KOPT-K1 (cell line): ENCODE results near the gene ADAMTS2.

Experiments
- H3K27ac ChIP-seq: fragments of 200-600 bp; sonication (generic); 2 replicates; pipeline ENCODE4 v1.5.1; 2016; ENCODE audit warnings: antibody characterized with exemption, mild to moderate bottlenecking, low read depth, low read length; ENCODE audit not compliant: poor library complexity, severe bottlenecking
- H3K36me3 ChIP-seq: fragments of 200-600 bp; sonication (generic); 2 replicates; pipeline ENCODE4 v1.5.1; 2017; ENCODE audit warnings: antibody characterized with exemption, mild to moderate bottlenecking, low read length, moderate library complexity; ENCODE audit not compliant: insufficient read depth
- H3K9me3 ChIP-seq: fragments of 200-600 bp; sonication (generic); 2 replicates; pipeline ENCODE4 v1.5.1; 2017; ENCODE audit warnings: antibody characterized with exemption, low read length, mild to moderate bottlenecking; ENCODE audit not compliant: insufficient read depth, poor library complexity, severe bottlenecking

The ADAMTS2 gene

DNA sequence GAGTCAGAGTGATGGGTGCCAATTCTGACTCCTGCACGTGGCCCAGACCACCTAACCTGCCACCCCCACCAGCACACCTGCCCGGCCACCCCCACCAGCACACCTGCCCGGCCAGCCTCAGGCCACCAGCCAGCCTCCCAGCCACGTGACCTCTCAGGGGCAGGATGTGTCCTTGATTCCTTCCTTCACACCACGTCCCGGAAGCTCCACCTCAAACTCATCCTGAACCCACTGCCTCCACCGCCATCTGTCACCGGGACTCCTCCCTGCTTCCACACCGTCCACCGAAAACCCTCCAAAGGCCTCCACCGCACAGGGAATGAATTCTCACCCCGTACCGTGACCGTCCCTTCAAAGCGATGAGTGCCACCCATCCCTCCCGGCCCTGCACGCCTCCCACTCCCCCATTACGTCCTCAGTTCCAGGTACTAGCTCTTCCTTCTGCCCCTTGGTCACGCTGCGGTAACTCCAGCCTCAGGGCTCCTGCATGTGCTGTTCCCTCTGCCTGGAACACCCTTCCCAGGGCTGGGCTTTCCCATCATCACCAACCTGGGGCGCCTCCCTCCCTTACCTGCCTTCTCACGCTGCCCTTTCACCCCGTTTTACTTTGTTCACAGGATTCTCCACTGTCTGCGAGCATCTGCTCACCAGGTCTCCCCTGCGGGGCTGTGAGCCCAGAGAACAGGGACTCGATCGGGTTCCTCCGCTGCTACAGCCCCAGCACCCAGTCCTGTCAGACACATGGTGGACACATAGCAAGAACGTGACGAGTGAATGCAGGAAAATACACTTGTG lies 82.9 kb downstream of the ADAMTS2 start:
- H3K9me3 ChIP-seq: no peaks in the 10 kb centered on the region
- no peak overlapping the region for H3K27ac ChIP-seq

DNA sequence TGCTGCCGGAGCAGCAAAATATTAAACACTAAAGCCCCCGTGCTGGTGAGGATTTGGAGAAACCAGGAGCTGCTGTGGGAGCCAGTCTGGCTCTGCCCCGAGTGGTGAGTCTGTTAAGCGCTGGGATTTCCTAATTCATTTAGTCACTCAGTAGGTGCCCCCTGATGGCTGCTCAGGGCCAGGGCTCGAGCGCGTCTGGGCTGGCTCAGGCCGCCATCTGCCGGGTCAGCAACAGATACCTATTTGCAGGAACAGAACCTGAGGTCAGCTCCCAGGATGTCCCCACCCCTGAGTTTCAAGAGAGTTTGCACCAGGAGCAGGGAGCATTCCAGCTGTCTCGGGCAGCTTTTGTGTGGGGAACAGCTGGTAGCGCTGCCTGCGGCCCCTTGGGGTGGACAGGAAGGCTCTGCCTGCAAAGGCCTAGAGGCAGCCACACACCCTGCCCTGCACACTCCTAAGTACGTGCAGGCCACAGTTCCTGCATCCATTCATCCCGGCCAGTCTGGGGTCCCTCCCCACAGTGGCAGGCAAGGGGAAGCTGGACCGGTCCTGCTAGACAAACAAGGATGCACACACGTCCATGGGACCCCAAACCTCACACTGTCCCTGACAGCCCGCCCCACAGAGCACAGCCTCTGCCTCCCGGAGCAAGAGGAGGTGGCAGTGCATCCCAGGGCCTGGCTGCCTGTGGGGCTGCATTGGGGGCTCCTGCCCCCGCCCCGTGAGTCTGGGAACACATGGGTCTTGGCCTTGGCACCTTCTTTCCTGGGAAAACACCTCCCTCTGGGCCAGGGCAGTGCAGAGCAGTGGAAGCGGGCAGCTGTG lies 83.7 kb downstream of the ADAMTS2 start:
- Histone ChIP-seq H3K36me3 (no peaks in the 10 kb centered on the region), H3K9me3 (no peaks in the 10 kb centered on the region), H3K27ac (no peak overlapping the region)

More for the DNA sequence above, 82.9 kb downstream of the ADAMTS2 start:
- H3K36me3 ChIP-seq: no peaks in the 10 kb centered on the region

DNA sequence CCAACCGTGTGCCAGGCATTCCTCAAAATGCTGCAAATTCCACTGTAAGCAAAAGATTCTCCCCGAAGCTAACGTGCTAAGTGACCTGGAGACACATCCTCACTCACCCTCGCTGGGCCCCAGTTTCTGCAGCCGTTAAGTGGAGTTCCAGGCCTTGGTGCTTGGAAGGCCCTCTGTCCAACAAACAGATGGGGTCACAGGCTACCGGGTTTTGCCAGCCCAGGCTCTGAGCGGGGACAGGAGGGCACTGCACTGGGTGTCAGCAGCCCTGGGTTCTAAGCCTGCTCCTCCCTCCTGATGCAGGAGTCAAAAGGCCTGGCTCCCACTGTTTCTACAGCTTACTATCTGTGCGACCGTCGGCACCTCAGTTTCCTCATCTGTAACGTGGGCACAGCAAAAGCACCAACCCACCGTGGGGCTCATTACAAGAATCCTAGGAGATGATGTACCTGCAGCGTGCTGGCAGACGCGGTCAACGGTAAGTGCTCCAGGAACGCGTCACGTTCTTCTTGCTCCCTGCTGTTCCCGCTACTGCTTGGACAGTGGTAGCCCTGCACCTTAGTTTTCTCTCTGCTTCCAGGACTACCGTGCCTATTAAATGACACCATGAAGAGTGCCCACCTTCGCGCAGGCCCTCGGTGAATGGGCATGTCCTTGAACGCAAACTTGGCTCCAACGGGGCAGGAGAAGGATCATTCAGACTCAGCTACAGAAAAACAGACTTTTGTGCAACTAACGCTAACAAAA lies 84.8 kb downstream of the ADAMTS2 start:
- no peak overlapping the region for H3K27ac ChIP-seq
- H3K36me3 ChIP-seq: no peaks in the 10 kb centered on the region
- no peaks in the 10 kb centered on the region for H3K9me3 ChIP-seq

DNA sequence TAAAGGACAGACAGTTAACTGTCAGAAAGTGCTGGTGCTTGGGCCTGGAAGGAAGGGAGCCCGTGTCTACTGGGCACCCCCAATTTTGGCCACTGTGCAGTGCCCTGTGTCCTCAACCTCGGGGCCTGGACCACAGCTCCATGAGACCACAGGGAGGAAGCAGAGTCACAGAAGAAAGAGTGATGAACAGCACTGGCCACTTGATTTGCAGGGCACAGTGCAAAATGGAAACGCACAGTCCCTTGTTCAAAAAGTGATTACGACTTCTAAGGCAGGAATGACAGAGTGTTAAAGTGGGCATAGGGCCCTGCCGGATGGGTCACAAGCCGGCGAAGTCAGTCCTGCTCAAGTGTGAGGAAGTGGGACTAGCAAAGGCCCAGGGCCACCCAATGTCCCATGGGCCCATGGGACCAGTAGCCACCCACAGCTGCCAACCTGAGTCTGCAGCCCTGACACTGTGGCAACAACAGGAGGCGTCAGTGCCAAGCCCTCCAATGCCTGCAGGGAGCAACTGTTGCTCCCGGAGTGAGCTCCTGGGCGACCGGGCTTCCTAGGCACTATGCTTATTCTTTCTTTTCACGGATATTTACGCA lies 85.4 kb downstream of the ADAMTS2 start:
- Histone ChIP-seq H3K36me3 (no peaks in the 10 kb centered on the region), H3K9me3 (no peaks in the 10 kb centered on the region), H3K27ac (no peak overlapping the region)

DNA sequence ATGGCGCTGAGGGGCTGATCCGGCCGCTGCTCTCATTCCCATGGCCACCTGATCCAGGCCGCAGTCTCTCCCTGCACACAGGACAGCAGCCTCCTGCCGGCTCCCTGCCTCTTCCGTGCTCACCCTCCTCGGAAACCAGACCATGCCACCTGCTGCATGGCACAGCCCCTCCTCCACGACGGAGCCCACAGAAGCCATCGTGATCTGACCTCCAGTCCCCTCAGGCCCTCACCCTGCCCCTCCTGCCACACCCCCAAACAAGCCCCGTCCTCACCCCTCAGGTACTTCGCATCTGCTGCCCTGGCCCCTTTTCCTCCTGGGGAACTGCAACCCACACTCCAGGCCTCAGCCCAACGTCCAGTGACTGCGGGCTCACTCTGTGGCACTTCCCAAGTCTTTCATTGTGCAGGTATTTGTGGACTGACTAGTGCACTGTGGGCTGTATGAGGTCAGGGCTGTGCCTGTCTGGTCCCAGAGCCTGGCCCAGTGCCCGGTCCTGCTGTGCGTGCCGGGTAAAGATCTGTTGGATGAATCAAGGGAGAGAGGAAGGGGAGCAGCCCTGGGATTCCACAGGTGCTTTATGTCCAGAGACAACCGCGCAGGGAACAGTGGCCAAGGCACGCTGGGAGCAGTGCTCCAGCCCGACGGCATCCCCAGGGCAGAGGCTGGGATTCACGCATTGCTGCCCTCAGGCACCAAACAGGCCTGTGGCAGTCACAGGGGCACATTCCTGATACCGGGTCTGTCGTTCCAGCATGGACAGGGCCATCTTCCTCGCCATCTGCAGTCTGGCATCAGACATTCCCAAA lies 86.1 kb downstream of the ADAMTS2 start:
- no peaks in the 10 kb centered on the region for H3K36me3 ChIP-seq
- no peaks in the 10 kb centered on the region for H3K9me3 ChIP-seq
- no peak overlapping the region for H3K27ac ChIP-seq

DNA sequence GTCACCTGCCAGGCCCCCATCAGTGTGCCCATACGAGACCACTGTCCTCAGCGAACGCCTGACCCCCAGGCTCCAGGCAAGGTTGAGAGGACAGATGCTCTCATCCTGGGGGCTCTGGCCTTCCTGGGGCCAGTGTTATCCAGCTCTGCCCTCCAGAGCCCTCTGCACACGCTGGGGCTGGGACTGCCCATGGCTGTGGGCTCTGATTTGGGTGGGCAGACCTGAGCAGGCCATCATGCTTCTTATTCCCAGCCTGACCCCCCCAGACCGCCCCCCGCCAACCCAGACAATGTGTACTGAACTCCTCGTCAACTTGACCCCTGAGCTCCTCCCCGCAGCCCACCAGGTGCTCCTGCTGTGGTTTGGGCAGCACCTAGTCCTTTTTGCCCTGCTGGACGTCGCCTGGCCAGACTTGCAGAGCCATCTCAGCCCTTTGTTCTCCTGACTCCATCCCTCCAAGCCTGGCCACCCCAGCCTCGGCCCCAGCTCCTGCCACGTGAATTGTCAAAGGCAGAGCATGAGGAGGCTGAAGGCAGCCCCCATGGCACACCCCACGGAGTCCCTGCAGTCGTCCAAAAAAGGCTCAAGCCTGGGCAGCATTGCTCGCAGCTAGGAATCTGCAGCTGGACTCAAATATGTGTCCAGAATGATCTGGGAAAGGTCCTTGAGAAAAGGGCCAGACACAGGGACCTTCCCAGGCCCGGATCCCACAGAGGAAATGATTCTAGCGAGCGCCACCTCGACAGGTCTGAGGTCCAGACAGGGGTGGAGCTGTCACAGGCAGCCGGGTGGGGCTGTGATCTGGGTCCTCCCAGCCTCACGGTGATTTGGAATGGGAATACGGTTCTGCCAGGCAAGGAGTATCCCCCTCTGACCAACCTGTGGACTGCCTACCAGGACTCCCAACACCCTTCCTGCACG lies 87.0 kb downstream of the ADAMTS2 start:
- Histone ChIP-seq H3K36me3 (no peaks in the 10 kb centered on the region), H3K27ac (no peak overlapping the region), H3K9me3 (no peaks in the 10 kb centered on the region)

DNA sequence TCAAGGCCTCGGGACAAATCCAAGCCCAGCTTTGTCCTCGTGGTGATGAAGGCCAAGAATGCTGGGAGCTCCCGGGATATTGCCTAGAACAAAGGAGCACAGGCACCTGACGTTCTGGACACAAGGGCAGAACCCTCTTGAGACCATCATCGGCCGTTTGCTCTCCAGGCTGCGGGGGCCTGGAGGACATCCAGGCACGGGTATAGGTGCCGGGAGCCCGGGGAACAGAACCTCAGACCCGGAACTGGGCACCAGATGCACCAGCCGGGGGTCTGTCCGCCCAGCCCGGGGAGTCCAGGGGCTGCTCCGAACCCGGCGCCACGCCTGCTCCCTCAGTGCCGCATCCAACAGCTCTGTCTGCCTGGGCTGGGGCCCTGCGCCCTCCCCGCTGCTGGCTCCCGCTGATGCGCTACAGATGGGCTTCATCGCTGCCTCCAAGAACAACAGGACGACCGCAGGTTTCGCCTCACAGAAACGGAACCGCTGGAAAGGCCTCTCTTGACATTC lies 88.0 kb downstream of the ADAMTS2 start:
- Histone ChIP-seq H3K9me3 (no peaks in the 10 kb centered on the region), H3K36me3 (no peaks in the 10 kb centered on the region), H3K27ac (no peak overlapping the region)

DNA sequence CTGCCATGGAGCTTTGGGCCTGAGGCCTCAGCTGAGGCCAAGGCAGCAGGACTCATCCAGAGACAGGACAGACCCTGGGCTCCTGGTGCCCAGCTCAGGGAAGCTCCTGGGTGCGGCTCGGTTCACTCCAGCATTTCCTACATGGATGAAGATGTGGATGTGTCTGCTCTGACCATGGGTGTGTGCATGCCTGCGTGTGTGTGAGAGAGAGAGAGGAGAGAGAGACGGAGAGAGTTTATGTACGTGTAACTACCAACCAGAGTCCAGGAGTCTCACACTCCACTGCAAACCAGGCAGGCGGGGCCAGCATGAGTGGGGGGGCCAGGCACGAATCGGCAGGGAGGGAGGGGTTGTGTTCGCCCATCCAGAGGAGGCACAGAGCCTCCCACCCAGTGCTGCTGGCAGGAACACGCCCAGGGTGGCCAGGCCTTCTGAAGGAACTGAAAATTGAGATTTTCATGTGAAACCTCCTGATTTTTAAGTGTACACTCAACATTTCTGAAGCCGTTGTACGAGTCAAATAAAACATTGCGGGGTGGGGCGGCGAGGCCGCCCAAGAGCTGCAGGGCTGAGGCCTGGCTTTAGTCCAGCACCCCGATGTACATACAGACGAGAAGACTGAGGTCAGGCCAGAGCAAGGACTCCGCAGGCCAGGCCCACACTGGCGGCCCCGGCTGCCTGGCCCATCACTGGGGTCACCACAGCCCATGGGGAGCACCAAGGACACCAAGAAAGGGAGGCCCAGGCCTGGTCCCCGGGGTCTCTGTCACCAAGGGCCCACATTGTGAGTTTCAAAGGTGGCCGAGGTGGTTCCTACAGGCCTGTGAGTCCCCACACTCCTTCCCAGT lies 88.7 kb downstream of the ADAMTS2 start:
- Histone ChIP-seq H3K9me3 (no peaks in the 10 kb centered on the region), H3K36me3 (no peaks in the 10 kb centered on the region), H3K27ac (no peak overlapping the region)

DNA sequence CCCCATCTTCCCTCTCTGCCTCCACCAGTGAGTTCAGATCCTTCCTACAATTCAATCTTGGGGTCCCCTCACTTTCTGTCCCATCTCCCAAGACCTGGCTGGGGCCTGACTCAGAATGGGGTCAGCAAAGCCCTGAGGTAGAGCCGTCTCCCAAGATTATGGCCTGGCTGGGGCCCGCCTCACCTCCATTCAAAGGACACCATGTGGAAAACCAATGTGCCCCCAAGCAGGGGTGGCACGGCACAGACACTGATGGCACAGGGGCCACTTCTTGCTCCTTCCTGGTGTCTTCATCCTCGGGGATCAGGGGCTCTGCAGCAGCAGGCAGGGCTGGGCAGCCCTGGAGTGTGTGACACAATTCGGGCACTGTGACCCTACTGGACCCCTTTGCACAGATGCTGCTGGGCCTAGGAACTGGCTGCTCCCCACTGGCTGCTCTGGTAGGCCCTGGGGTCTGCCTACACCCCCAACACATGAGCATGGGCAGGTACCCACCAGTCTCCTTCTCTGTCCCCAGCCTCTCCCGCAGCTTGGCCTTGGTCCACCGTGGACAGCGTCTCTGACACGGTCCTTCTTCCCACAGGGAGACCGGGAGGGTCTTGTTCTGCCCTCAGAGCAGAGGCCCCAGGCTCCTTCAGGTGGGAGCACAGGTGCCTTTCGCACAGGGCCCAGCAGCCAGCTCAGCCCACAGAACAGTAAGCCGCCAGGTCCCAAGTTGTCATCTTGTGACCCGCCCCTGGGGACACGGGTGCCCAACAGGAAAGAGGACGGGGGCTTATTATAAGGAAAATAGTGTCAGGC lies 89.5 kb downstream of the ADAMTS2 start:
- H3K9me3 ChIP-seq: no peaks in the 10 kb centered on the region
- H3K27ac ChIP-seq: no peak overlapping the region
- H3K36me3 ChIP-seq: no peaks in the 10 kb centered on the region

DNA sequence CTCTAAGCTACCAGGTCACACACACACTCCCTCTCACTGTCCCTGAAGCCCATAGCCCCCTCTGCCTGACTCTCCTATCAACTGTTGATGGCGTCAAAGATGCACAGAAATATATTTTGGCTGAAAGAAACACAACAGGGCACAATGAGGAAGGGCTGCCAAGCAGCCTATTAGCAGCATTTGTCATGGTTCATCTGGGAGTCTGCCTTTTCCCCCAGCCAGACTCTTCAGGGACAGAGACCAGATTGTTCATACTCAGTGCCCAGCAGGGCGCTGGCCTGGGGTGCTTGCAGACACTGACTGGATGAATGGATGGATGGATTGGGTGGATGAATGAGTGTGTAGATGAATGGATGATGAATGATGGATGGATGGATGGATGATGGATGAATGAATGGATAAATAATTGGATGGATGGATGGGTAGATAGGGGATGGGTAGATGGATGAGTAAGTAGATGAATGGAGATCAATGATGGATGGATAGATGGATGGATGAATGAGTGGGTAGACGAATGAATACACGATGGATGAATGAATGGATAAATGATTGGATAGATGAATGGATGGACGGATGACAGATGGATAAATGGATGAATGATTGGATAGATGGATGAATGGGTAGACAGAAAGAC lies 90.5 kb downstream of the ADAMTS2 start:
- Histone ChIP-seq H3K9me3 (no peaks in the 10 kb centered on the region), H3K27ac (no peak overlapping the region), H3K36me3 (no peaks in the 10 kb centered on the region)

DNA sequence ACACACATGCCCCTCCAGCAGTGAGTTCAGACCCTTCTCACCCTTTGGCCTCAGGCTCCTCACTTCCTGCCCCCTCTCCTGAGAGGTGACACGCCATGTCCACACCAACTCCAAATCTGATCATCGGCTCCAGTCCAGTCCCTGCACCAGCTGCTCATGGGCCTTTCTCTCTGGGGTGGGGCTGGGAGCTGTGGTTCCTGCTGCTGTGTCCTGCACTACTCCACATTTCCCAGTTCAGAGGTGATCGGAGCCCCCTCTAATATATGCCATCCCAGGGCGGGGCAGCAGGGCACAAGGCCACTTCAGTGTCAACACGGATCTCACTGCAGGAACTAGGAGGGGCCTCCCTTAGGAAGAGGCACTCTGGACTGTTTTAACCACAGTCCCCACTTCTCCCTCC lies 91.5 kb downstream of the ADAMTS2 start:
- Histone ChIP-seq H3K36me3 (no peaks in the 10 kb centered on the region), H3K27ac (no peak overlapping the region), H3K9me3 (no peaks in the 10 kb centered on the region)
